PC-3 (cell line): ENCODE data around the gene SELENOF. TPM values are rescaled to one million over a fixed set of nuclear protein-coding genes. Genes with fewer than 3 reads are reported as not detected.

Experiments used
- ATAC-seq: fragments of 200-7000 bp; cut with Tn5 transposase; 2 replicates; pipeline ENCODE4 v1.9.1; 2020; ENCODE audit warnings: mild to moderate bottlenecking, moderate library complexity
- BruUV-seq: library from RNA; stranded (reverse); fragments of 400-500 nt; replicated peaks from 2 replicates; lab custom pipeline; 2021; lab: Mats Ljungman, UMichigan
- CTCF ChIA-PET: fragments of 300-600 bp; sonication (Branson Sonifier 250); formaldehyde crosslinking; loops from one replicate; lab custom pipeline; 2022; ENCODE audit warnings: antibody characterized with exemption; lab: Charles Lee
- POLR2A ChIA-PET: fragments of 300-600 bp; sonication (Branson Sonifier 250); formaldehyde crosslinking; loops from one replicate; lab custom pipeline; 2022; ENCODE audit warnings: antibody characterized with exemption; ENCODE audit not compliant: unreplicated experiment; lab: Charles Lee
- DNase-seq: peaks from one replicate; pipeline ENCODE4 v3.0.0-alpha.2; 2015
- H2AFZ ChIP-seq: fragments of 300-600 bp; sonication (generic); 2 replicates; pipeline ENCODE4 v1.6.0; 2016; ENCODE audit warnings: antibody characterized with exemption, low read length
- H3F3A ChIP-seq: fragments of 300-600 bp; sonication (generic); one replicate; pipeline ENCODE4 v1.6.0; 2017; ENCODE audit warnings: antibody characterized with exemption, low read length, control low read depth, mild to moderate bottlenecking; ENCODE audit not compliant: unreplicated experiment
- H3K27ac ChIP-seq: fragments of 300-600 bp; sonication (generic); 2 replicates; pipeline ENCODE4 v1.5.1; 2016; ENCODE audit warnings: mild to moderate bottlenecking, low read length
- H3K27me3 ChIP-seq: fragments of 300-600 bp; sonication (generic); 2 replicates; pipeline ENCODE4 v1.6.1; 2016; ENCODE audit warnings: low read length, mixed read lengths
- H3K36me3 ChIP-seq: fragments of 300-600 bp; sonication (generic); 2 replicates; pipeline ENCODE4 v1.6.1; 2016; ENCODE audit warnings: low read depth, mixed run types, low read length, mixed read lengths
- H3K4me1 ChIP-seq: fragments of 300-600 bp; sonication (generic); 2 replicates; pipeline ENCODE4 v1.5.1; 2016; ENCODE audit warnings: low read length; ENCODE audit not compliant: insufficient read depth
- H3K4me2 ChIP-seq: fragments of 300-600 bp; sonication (generic); 2 replicates; pipeline ENCODE4 v1.6.0; 2016; ENCODE audit warnings: low read length
- H3K4me3 ChIP-seq: fragments of 300-600 bp; sonication (generic); 2 replicates; pipeline ENCODE4 v1.5.1; 2016; ENCODE audit warnings: mild to moderate bottlenecking, low read length, mixed read lengths
- H3K79me2 ChIP-seq: fragments of 300-600 bp; sonication (generic); 2 replicates; pipeline ENCODE4 v1.6.1; 2017; ENCODE audit warnings: low read length, mixed read lengths
- H3K9ac ChIP-seq: fragments of 300-600 bp; sonication (generic); 2 replicates; pipeline ENCODE4 v1.6.0; 2016; ENCODE audit warnings: mild to moderate bottlenecking, low read length
- H3K9me2 ChIP-seq: fragments of 300-600 bp; sonication (generic); replicated peaks from 2 replicates; pipeline ENCODE4 v1.6.1; 2016; ENCODE audit warnings: mixed run types, low read length, mixed read lengths
- H3K9me3 ChIP-seq: fragments of 300-600 bp; sonication (generic); 2 replicates; pipeline ENCODE4 v1.6.1; 2016; ENCODE audit warnings: low read length, mixed read lengths
- H4K20me1 ChIP-seq: fragments of 300-600 bp; sonication (generic); 2 replicates; pipeline ENCODE4 v1.6.1; 2016; ENCODE audit warnings: low read length, mixed read lengths
- CTCF ChIP-seq: fragments of 300-600 bp; sonication (generic); conservative IDR thresholded peaks from 2 replicates; pipeline ENCODE4 v1.5.1; 2017; ENCODE audit warnings: antibody characterized with exemption, low read depth, mild to moderate bottlenecking, low read length
- EZH2 ChIP-seq: fragments of 300-600 bp; sonication (generic); IDR thresholded peaks from one replicate; pipeline ENCODE4 v1.6.1; 2017; ENCODE audit warnings: antibody characterized with exemption, mild to moderate bottlenecking, low read length; ENCODE audit not compliant: unreplicated experiment
- EZH2phosphoT487 ChIP-seq: fragments of 300-600 bp; sonication (generic); IDR thresholded peaks from 2 replicates; pipeline ENCODE4 v1.6.1; 2018; ENCODE audit warnings: mild to moderate bottlenecking, antibody characterized with exemption, low read length, borderline replicate concordance
- intact Hi-C: fragments of 100-400 bp; cut with micrococcal nuclease; formaldehyde crosslinking; loops from 2 replicates; pipeline ENCODE4 v1.9.0; 2023
- total RNA-seq: library from RNA; depleted of rRNA; stranded (reverse); fragments of >200 nt; gene quantifications from 2 replicates; pipeline ENCODE4 v1.2.3, GENCODE V29; 2014

Gene SELENOF
- total RNA-seq, 1 experiment from 2014 or later: 174 TPM

GRCh38 chr1:86852782-86853408 lies 61.0 kb downstream of the SELENOF start:
- Histone ChIP-seq H3K9ac (no peak overlapping the region), H3K4me3 (no peak overlapping the region), H3K4me1 (no peaks in the 10 kb centered on the region), H3K79me2 (no peaks in the 10 kb centered on the region), H3K4me2 (no peak overlapping the region), H3K36me3 (no peaks in the 10 kb centered on the region), H3K9me2 (no peaks in the 10 kb centered on the region), H2AFZ (no peak overlapping the region), H3K9me3 (no peaks in the 10 kb centered on the region), H3K27ac (no peak overlapping the region), H3F3A (no peaks in the 10 kb centered on the region), H3K27me3 (no peaks in the 10 kb centered on the region), H4K20me1 (no peaks in the 10 kb centered on the region)
- BruUV-seq: no TSS peak
- ATAC-seq: no peak
- ChIA-PET POLR2A (no interaction called here), CTCF (no interaction called here)
- intact Hi-C loops: no loop called here
- no peak for TF ChIP-seq EZH2phosphoT487
- no peak for TF ChIP-seq CTCF
- no peak for TF ChIP-seq EZH2
- DNase-seq: no peak

- Histone ChIP-seq H3K79me2 (no peaks in the 10 kb centered on the region), H3K9ac (no peak overlapping the region), H3K9me2 (no peaks in the 10 kb centered on the region), H3K27ac (no peak overlapping the region), H3K4me2 (no peak overlapping the region), H3K36me3 (no peaks in the 10 kb centered on the region), H3K4me3 (no peak overlapping the region), H2AFZ (no peak overlapping the region), H3K4me1 (no peaks in the 10 kb centered on the region), H3K9me3 (no peaks in the 10 kb centered on the region), H4K20me1 (no peaks in the 10 kb centered on the region), H3K27me3 (no peaks in the 10 kb centered on the region), H3F3A (no peaks in the 10 kb centered on the region)
- TF ChIP-seq EZH2 (no peak), CTCF (no peak), EZH2phosphoT487 (no peak)
- no peak for DNase-seq
- CTCF ChIA-PET: interaction anchor here (0.7 kb wide), 1 partner anchor 284 kb away, joined by 3 read pairs; no protein-coding TSS in a partner anchor
- intact Hi-C loops: no loop called here
- no peak for ATAC-seq
- POLR2A ChIA-PET: no interaction called here
- no TSS peak for BruUV-seq
These were observed 61.6 kb downstream of the SELENOF start for GRCh38 chr1:86852289-86852688.

- Histone ChIP-seq H3K9me2 (no peaks in the 10 kb centered on the region), H2AFZ (no peak overlapping the region), H4K20me1 (no peaks in the 10 kb centered on the region), H3K27ac (no peak overlapping the region), H3F3A (no peaks in the 10 kb centered on the region), H3K9me3 (no peaks in the 10 kb centered on the region), H3K79me2 (no peaks in the 10 kb centered on the region), H3K27me3 (no peaks in the 10 kb centered on the region), H3K4me2 (no peak overlapping the region), H3K4me3 (no peak overlapping the region), H3K4me1 (peaks cover 18% of the 10 kb centered on the region), H3K36me3 (no peaks in the 10 kb centered on the region), H3K9ac (no peak overlapping the region)
- BruUV-seq: no TSS peak
- intact Hi-C loops: no loop called here
- no peak for TF ChIP-seq EZH2phosphoT487
- TF ChIP-seq EZH2: no peak
- TF ChIP-seq CTCF: no peak
- CTCF ChIA-PET: no interaction called here
- no peak for DNase-seq
- POLR2A ChIA-PET: no interaction called here
- ATAC-seq: no peak
These were observed 64.2 kb downstream of the SELENOF start for GRCh38 chr1:86849756-86850155.
